CD4-positive, alpha-beta T cell (primary cell): ENCODE measurements around the gene OCA2. TPM values are rescaled to one million over a fixed set of nuclear protein-coding genes. Genes with fewer than 3 reads are reported as not detected.

Experiments used
- ATAC-seq: fragments of 200-7000 bp; cut with Tn5 transposase; one replicate; pipeline ENCODE4 v1.10.0; 2022; ENCODE audit warnings: mild to moderate bottlenecking; ENCODE audit not compliant: poor library complexity
- CTCF ChIA-PET: fragments of 350-600 bp; sonication (Branson Sonifier 250); formaldehyde crosslinking; loops from one replicate; lab custom pipeline; 2021; ENCODE audit warnings: antibody characterized with exemption, inconsistent platforms; lab: Charles Lee
- POLR2A ChIA-PET: fragments of 350-600 bp; sonication (Branson Sonifier 250); formaldehyde crosslinking; loops from one replicate; lab custom pipeline; 2021; ENCODE audit warnings: antibody characterized with exemption, inconsistent platforms; lab: Charles Lee
- DNase-seq, 14 experiments: peaks; one replicate each; pipeline ENCODE4 v3.0.0-alpha.2; 2013 to 2020; ENCODE audit warnings: mixed read lengths in 2 of 14
- H3K27ac ChIP-seq, 2 donors: one replicate each; pipeline versions ENCODE4 v1.5.1 to v1.7.0; 2013; ENCODE audit warnings: low read length in 2 of 2, low read depth in 1 of 2, mild to moderate bottlenecking in 1 of 2
- H3K27me3 ChIP-seq, 2 experiments: 1 replicate in 1 of 2; 2 replicates in 1 of 2; pipeline versions ENCODE4 v1.6.1 to v1.7.0; 2013; ENCODE audit warnings: low read length in 2 of 2, control low read depth in 1 of 2, mild to moderate bottlenecking in 1 of 2, moderate library complexity in 1 of 2; ENCODE audit not compliant: insufficient read depth in 2 of 2, control insufficient read depth in 1 of 2
- H3K36me3 ChIP-seq: one replicate; pipeline ENCODE4 v1.6.1; 2013; ENCODE audit warnings: low read length, control low read depth; ENCODE audit not compliant: insufficient read depth
- H3K4me1 ChIP-seq: one replicate; pipeline ENCODE4 v1.6.1; 2013; ENCODE audit warnings: low read length, control low read depth; ENCODE audit not compliant: insufficient read depth
- H3K4me3 ChIP-seq: one replicate; pipeline ENCODE4 v1.5.1; 2013; ENCODE audit warnings: mild to moderate bottlenecking, low read length, moderate library complexity
- H3K9me3 ChIP-seq, 2 experiments: 1 replicate in 1 of 2; 2 replicates in 1 of 2; pipeline versions ENCODE4 v1.6.1 to v1.7.0; 2013; ENCODE audit warnings: low read length in 2 of 2, mild to moderate bottlenecking in 2 of 2, control low read depth in 1 of 2, moderate library complexity in 1 of 2; ENCODE audit not compliant: control insufficient read depth in 1 of 2, insufficient read depth in 1 of 2
- H3K27ac Mint-ChIP-seq: one replicate; pipeline ENCODE4 v1.8.0; 2020; ENCODE audit warnings: mixed read lengths
- H3K27me3 Mint-ChIP-seq: one replicate; pipeline ENCODE4 v1.8.0; 2021; ENCODE audit warnings: mixed read lengths
- H3K36me3 Mint-ChIP-seq: one replicate; pipeline ENCODE4 v1.8.0; 2021; ENCODE audit warnings: low read depth, mixed read lengths
- H3K4me1 Mint-ChIP-seq: one replicate; pipeline ENCODE4 v1.8.0; 2021; ENCODE audit warnings: low read depth, mixed read lengths
- H3K4me3 Mint-ChIP-seq: one replicate; pipeline ENCODE4 v1.8.0; 2020; ENCODE audit warnings: mild to moderate bottlenecking, mixed read lengths
- H3K9me3 Mint-ChIP-seq: one replicate; pipeline ENCODE4 v1.8.0; 2020; ENCODE audit warnings: mixed read lengths
- intact Hi-C, 2 experiments: fragments of 100-400 bp; cut with DNase I in 1 of 2; cut with micrococcal nuclease in 1 of 2; formaldehyde crosslinking; loops; one replicate each; pipeline versions ENCODE4 v1.15.1 to v1.9.0; 2023 to 2025; cut with DNase I, micrococcal nuclease
- total RNA-seq, 174 experiments: library from RNA in 2 of 174; stranded (reverse) in 2 of 174; gene quantifications; one replicate each; pipeline ENCODE4 v1.2.3 and lab custom pipeline; 2021 to 2026
- TF ChIP-seq, protein P1 (sequence below): fragments of 200-600 bp; IDR thresholded peaks from one replicate; pipeline ENCODE4 v1.8.0; 2022; ENCODE audit warnings: antibody characterized with exemption, mild to moderate bottlenecking

Gene OCA2
- total RNA-seq, 2 experiments from 2014 or later: not detected

DNA sequence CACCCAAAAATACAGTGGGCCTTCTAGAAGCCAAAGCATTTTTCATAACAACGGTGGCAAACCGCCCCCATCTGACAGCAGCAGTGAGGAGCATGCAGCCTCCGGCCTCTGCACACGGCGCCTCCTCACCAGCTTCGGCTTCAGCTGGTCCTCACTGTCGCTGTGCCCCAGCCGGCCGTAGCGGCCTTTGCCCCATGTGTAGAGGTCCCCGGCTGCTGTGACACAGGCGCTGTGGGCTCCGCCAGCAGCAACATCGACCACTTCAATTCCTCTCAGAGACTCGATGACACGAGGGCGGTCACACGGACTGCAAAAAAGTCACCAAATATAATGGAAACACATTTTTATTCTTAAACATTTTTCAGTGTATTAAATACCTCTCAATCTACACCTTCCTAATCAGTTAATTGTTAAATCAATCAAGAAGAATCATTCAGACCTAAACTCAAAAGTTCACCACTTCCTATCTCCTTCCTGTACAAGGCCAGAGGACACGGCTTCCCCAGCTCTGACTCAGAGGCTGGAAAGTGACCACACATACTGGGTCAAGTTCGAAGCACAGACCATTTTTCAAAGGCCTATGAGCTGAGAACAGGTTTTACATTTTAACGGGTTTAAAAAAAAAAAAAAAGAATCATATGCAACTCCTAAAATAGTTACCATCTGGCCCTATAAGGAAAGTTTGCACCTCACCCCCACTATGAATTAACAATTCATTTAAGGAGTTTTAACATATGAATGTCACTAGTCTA is 33.6 kb upstream of the OCA2 start:
- Histone ChIP-seq H3K27me3 (no peaks in the 10 kb centered on the region), H3K27ac (no peak overlapping the region), H3K9me3 (no peaks in the 10 kb centered on the region), H3K36me3 (peaks cover 43% of the 10 kb centered on the region), H3K4me3 (no peak overlapping the region), H3K4me1 (peaks cover 80% of the 10 kb centered on the region)
- Mint-ChIP-seq H3K4me3 (no peak overlapping the region), H3K27me3 (no peaks in the 10 kb centered on the region), H3K4me1 (peaks cover 49% of the 10 kb centered on the region), H3K9me3 (no peaks in the 10 kb centered on the region), H3K36me3 (peaks cover 68% of the 10 kb centered on the region), H3K27ac (no peak overlapping the region)
- POLR2A ChIA-PET: no interaction called here
- CTCF ChIA-PET: no interaction called here
- DNase-seq (no peak), ATAC-seq (no peak)
- TF ChIP-seq, protein P1, sequence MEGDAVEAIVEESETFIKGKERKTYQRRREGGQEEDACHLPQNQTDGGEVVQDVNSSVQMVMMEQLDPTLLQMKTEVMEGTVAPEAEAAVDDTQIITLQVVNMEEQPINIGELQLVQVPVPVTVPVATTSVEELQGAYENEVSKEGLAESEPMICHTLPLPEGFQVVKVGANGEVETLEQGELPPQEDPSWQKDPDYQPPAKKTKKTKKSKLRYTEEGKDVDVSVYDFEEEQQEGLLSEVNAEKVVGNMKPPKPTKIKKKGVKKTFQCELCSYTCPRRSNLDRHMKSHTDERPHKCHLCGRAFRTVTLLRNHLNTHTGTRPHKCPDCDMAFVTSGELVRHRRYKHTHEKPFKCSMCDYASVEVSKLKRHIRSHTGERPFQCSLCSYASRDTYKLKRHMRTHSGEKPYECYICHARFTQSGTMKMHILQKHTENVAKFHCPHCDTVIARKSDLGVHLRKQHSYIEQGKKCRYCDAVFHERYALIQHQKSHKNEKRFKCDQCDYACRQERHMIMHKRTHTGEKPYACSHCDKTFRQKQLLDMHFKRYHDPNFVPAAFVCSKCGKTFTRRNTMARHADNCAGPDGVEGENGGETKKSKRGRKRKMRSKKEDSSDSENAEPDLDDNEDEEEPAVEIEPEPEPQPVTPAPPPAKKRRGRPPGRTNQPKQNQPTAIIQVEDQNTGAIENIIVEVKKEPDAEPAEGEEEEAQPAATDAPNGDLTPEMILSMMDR: no peak
- intact Hi-C loops: no loop called here

DNA sequence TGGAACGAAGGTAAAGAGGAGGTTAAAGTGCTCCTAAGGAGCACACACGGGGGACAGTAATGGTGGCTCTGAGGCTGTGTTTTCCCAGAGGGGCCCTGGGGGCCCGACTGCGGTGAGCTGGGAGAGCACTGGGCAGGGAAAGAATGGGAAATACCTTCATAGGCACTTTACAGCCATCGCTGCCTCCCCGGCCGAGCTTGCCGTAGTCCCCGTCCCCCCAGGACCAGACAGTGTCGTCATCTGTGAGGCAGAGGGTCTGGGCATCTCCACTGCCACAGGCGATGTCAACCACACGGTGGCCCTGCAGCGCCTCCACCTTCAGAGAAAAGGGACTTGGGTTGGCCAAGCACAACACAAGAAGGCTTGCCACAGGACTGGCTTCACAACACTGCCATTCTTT is 32.8 kb upstream of the OCA2 start:
- peaks cover 78% of the 10 kb centered on the region for H3K4me1 ChIP-seq
- intact Hi-C loops: loop anchor here in 1 of 2 experiments (2.0 kb wide), 1 partner anchor 13 kb away; no protein-coding TSS in a partner anchor
- no peak overlapping the region for H3K4me3 Mint-ChIP-seq
- no peak overlapping the region for H3K27ac ChIP-seq
- peaks cover 47% of the 10 kb centered on the region for H3K36me3 ChIP-seq
- H3K27me3 Mint-ChIP-seq: no peaks in the 10 kb centered on the region
- H3K4me1 Mint-ChIP-seq: peaks cover 41% of the 10 kb centered on the region
- H3K36me3 Mint-ChIP-seq: peaks cover 67% of the 10 kb centered on the region
- H3K9me3 ChIP-seq: no peaks in the 10 kb centered on the region
- ATAC-seq (no peak), DNase-seq (no peak)
- no peaks in the 10 kb centered on the region for H3K27me3 ChIP-seq
- no peak overlapping the region for H3K4me3 ChIP-seq
- H3K27ac Mint-ChIP-seq: no peak overlapping the region
- ChIA-PET POLR2A (no interaction called here), CTCF (no interaction called here)
- H3K9me3 Mint-ChIP-seq: no peaks in the 10 kb centered on the region
- TF ChIP-seq, protein P1: no peak

DNA sequence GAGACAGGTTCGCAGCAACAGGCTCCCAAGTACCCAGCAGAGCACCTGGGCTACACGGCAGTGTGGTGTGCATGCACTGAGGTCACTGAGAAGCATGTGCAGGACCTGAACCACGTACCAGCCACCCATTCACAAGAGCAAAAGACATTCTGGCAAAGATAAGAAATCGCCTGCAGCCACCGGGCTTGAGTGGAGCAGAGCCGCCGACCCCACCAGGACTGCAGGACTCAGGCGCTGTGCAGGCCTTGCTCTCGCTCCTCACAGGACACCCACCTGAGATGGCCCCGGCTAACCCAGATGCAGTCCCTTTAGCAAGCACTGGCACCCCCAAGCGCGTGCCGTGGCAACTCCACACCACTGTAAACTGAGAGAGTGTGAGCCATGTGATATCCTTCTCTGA is 32.3 kb upstream of the OCA2 start:
- Histone ChIP-seq H3K4me3 (no peak overlapping the region), H3K4me1 (peaks cover 76% of the 10 kb centered on the region), H3K36me3 (peaks cover 47% of the 10 kb centered on the region), H3K27me3 (no peaks in the 10 kb centered on the region), H3K27ac (no peak overlapping the region), H3K9me3 (no peaks in the 10 kb centered on the region)
- H3K9me3 Mint-ChIP-seq: no peaks in the 10 kb centered on the region
- intact Hi-C loops: loop anchor here in 1 of 2 experiments (2.0 kb wide), 1 partner anchor 13 kb away; no protein-coding TSS in a partner anchor
- no peak overlapping the region for H3K27ac Mint-ChIP-seq
- ChIA-PET CTCF (no interaction called here), POLR2A (no interaction called here)
- H3K36me3 Mint-ChIP-seq: peaks cover 68% of the 10 kb centered on the region
- no peak for ATAC-seq
- DNase-seq: no peak
- TF ChIP-seq, protein P1: no peak
- no peaks in the 10 kb centered on the region for H3K27me3 Mint-ChIP-seq
- H3K4me3 Mint-ChIP-seq: no peak overlapping the region
- H3K4me1 Mint-ChIP-seq: peaks cover 36% of the 10 kb centered on the region
